HG02678 (cell line): ENCODE results near the gene B4GALT5.
"Not testable (repeated sequence)": the region's sequence is repeated elsewhere in the genome, so short reads cannot be mapped to it uniquely, and the experiment has no call there.

Experiments
- ATAC-seq: cut with Tn5 transposase; IDR thresholded peaks from one replicate; pipeline ENCODE4 v1.9.1; 2021; ENCODE audit warnings: mild to moderate bottlenecking, moderate library complexity; ENCODE audit not compliant: unreplicated experiment

The B4GALT5 gene

GRCh38 chr20:49681850-49682216, 31.8 kb downstream of the B4GALT5 start:
- ATAC-seq: no peak

GRCh38 chr20:49680484-49680883, 33.2 kb downstream of the B4GALT5 start:
- no peak for ATAC-seq

- no peak for ATAC-seq
Observed at GRCh38 chr20:49679634-49680033, 34.0 kb downstream of the B4GALT5 start.

GRCh38 chr20:49677777-49678758, 35.6 kb downstream of the B4GALT5 start:
- ATAC-seq: no peak

- peak; percentile 54 for ATAC-seq
Observed at GRCh38 chr20:49676581-49677291, 36.9 kb downstream of the B4GALT5 start.

GRCh38 chr20:49675368-49676151, 38.1 kb downstream of the B4GALT5 start:
- ATAC-seq: peak; percentile 61

- no peak for ATAC-seq
Observed at GRCh38 chr20:49674383-49675352, 39.0 kb downstream of the B4GALT5 start.

- no peak for ATAC-seq
Observed at GRCh38 chr20:49672096-49672664, 41.5 kb downstream of the B4GALT5 start.

GRCh38 chr20:49671433-49671832, 42.2 kb downstream of the B4GALT5 start:
- ATAC-seq: no peak

- peak; percentile 69 for ATAC-seq
Observed at GRCh38 chr20:49669601-49670189, 44.0 kb downstream of the B4GALT5 start.

GRCh38 chr20:49668878-49669195, 44.8 kb downstream of the B4GALT5 start:
- ATAC-seq: not testable (repeated sequence)

- peak; percentile 67 for ATAC-seq
Observed at GRCh38 chr20:49668181-49668877, 45.3 kb downstream of the B4GALT5 start.

GRCh38 chr20:49666911-49667310, 46.8 kb downstream of the B4GALT5 start:
- no peak for ATAC-seq

- ATAC-seq: no peak
Observed at GRCh38 chr20:49665796-49666195, 47.9 kb downstream of the B4GALT5 start.

- no peak for ATAC-seq
Observed at GRCh38 chr20:49664612-49665313, 48.9 kb downstream of the B4GALT5 start.

GRCh38 chr20:49663112-49663511, 50.6 kb downstream of the B4GALT5 start:
- ATAC-seq: no peak

- no peak for ATAC-seq
Observed at GRCh38 chr20:49661560-49662329, 51.9 kb downstream of the B4GALT5 start.
